Psoas muscle (tissue), 8 donors: ENCODE results near the gene DOCK3. TPM values are rescaled to one million over a fixed set of nuclear protein-coding genes. Genes with fewer than 3 reads are reported as not detected.
A peak's percentile ranks its signal among the peaks of the same experiment; 100 is the strongest.

Source experiments
- ATAC-seq, 4 donors: fragments of 200-7000 bp; cut with Tn5 transposase; one replicate each; pipeline ENCODE4 v1.9.1; 2020; ENCODE audit warnings: moderate library complexity in 3 of 4, mild to moderate bottlenecking in 2 of 4
- DNase-seq, 2 donors: peaks; one replicate each; pipeline ENCODE4 v3.0.0-alpha.2; 2020
- H3K27ac ChIP-seq: fragments of 200-600 bp; one replicate; pipeline ENCODE4 v1.8.0; 2022
- H3K27me3 ChIP-seq, 3 donors: fragments of 200-600 bp in 1 of 3; one replicate each; pipeline versions ENCODE4 v1.6.1 to v1.8.0; 2013 to 2022; ENCODE audit warnings: low read length in 2 of 3, mild to moderate bottlenecking in 2 of 3, moderate library complexity in 1 of 3; ENCODE audit not compliant: insufficient read depth in 3 of 3
- H3K36me3 ChIP-seq, 2 donors: fragments of 200-600 bp in 1 of 2; one replicate each; pipeline versions ENCODE4 v1.6.1 to v1.8.0; 2013 to 2022; ENCODE audit warnings: low read depth in 1 of 2, mild to moderate bottlenecking in 1 of 2, moderate library complexity in 1 of 2; ENCODE audit not compliant: insufficient read depth in 1 of 2
- H3K4me1 ChIP-seq: fragments of 200-600 bp; one replicate; pipeline ENCODE4 v1.8.0; 2022
- H3K4me3 ChIP-seq: fragments of 200-600 bp; one replicate; pipeline ENCODE4 v1.8.0; 2022; ENCODE audit warnings: mild to moderate bottlenecking
- H3K9me3 ChIP-seq: fragments of 200-600 bp; one replicate; pipeline ENCODE4 v1.8.0; 2022
- CTCF ChIP-seq: fragments of 200-600 bp; IDR thresholded peaks from one replicate; pipeline ENCODE4 v1.8.0; 2022; ENCODE audit warnings: antibody characterized with exemption
- WGBS, 3 donors: extraction: QIAGEN DNeasy Blood & Tissue Kit; methylation state at CpG; one replicate each; pipeline versions ENCODE4 v1.1.6 to v1.1.7; 2013; 5-methylcytosine and 5-hydroxymethylcytosine counted together
- intact Hi-C, 2 donors: fragments of 100-400 bp; cut with DNase I; formaldehyde crosslinking; loops; one replicate each; pipeline versions ENCODE4 v1.11.0 to v1.14.2; 2022
- polyA plus RNA-seq, 3 donors: library from polyadenylated mRNA; stranded (reverse); fragments of 200-250 nt; gene quantifications; one replicate each; pipeline ENCODE4 v1.2.3, GENCODE V29; 2013
- total RNA-seq, 4 donors: library from RNA; stranded (reverse); fragmentation: NEBNext Ultra II Directional in 2 of 4; extraction: Animal tissue kit (Norgen Biotek cat#: 25700) in 2 of 4; gene quantifications; one replicate each; pipeline versions ENCODE4 v1.2.1 to v1.2.4, GENCODE V29; 2021 to 2023
- donor health status: healthy with polysubstance abuse.
- donor health status: DM: no; HTN: no; CAD: no; lungs with moderate emphysema.
- donor health status: Bipolar disorder and iron deficiency.
- donor health status: healthy.
- donor health status: DM: yes; HTN: yes; CAD: no.
- donor health status: DM: no; HTN: no; CAD: no.
- donor health status: DM: no; HTN: no; CAD: no.
- donor health status: DM: yes; HTN: yes; CAD: no.

The DOCK3 gene
- total and polyA plus RNA-seq, 7 donors: 0.01 to 0.91 (median 0.87) TPM

- H3K27me3 ChIP-seq: no peaks in the 10 kb centered on the region
- H3K4me3 ChIP-seq: no peak overlapping the region
- H3K9me3 ChIP-seq: no peaks in the 10 kb centered on the region
- ATAC-seq (no peak), DNase-seq (no peak)
- H3K4me1 ChIP-seq: peaks cover 83% of the 10 kb centered on the region
- H3K27ac ChIP-seq: peak overlapping the region; percentile 88
- 96 to 98% (median 97%) methylated on average over 3 of the region's 3 CpGs for WGBS, 3 donors
- intact Hi-C loops: no loop called here
- H3K36me3 ChIP-seq: no peaks in the 10 kb centered on the region
- TF ChIP-seq CTCF: no peak
Measured at GRCh38 chr3:50628601-50629000, 46.1 kb upstream of the DOCK3 start.

- no peaks in the 10 kb centered on the region for H3K9me3 ChIP-seq
- DNase-seq (no peak), ATAC-seq (no peak)
- 78 to 81% (median 80%) methylated on average over 6 of the region's 6 CpGs for WGBS, 3 donors
- no peak overlapping the region for H3K4me3 ChIP-seq
- H3K27me3 ChIP-seq: no peaks in the 10 kb centered on the region
- no peak for TF ChIP-seq CTCF
- peak overlapping the region; percentile 50 for H3K27ac ChIP-seq
- peaks cover 65% of the 10 kb centered on the region for H3K4me1 ChIP-seq
- intact Hi-C loops: no loop called here
- H3K36me3 ChIP-seq: no peaks in the 10 kb centered on the region
Measured at GRCh38 chr3:50630394-50630793, 44.3 kb upstream of the DOCK3 start.

- Histone ChIP-seq H3K4me1 (peaks cover 62% of the 10 kb centered on the region), H3K27me3 (no peaks in the 10 kb centered on the region), H3K4me3 (no peak overlapping the region), H3K36me3 (no peaks in the 10 kb centered on the region), H3K9me3 (no peaks in the 10 kb centered on the region), H3K27ac (peak overlapping the region; percentile 23)
- TF ChIP-seq CTCF: no peak
- WGBS, 3 donors: 67 to 72% (median 67%) methylated on average over 7 of the region's 7 CpGs
- DNase-seq (no peak), ATAC-seq (no peak)
- intact Hi-C loops: no loop called here
Measured at GRCh38 chr3:50630877-50631276, 43.9 kb upstream of the DOCK3 start.

GRCh38 chr3:50632450-50632849 lies 42.3 kb upstream of the DOCK3 start:
- H3K4me3 ChIP-seq: no peak overlapping the region
- H3K36me3 ChIP-seq: no peaks in the 10 kb centered on the region
- no peak for ATAC-seq
- DNase-seq: no peak
- no peaks in the 10 kb centered on the region for H3K9me3 ChIP-seq
- H3K27me3 ChIP-seq: no peaks in the 10 kb centered on the region
- intact Hi-C loops: no loop called here
- H3K4me1 ChIP-seq: peaks cover 57% of the 10 kb centered on the region
- H3K27ac ChIP-seq: no peak overlapping the region
- whole genome bisulfite sequencing, 3 donors: 49 to 63% (median 51%) methylated on average over 5 of the region's 5 CpGs
- TF ChIP-seq CTCF: no peak

- intact Hi-C loops: no loop called here
- Histone ChIP-seq H3K9me3 (no peaks in the 10 kb centered on the region), H3K27me3 (no peaks in the 10 kb centered on the region), H3K4me3 (no peak overlapping the region), H3K27ac (no peak overlapping the region), H3K36me3 (no peaks in the 10 kb centered on the region), H3K4me1 (peaks cover 56% of the 10 kb centered on the region)
- no peak for TF ChIP-seq CTCF
- DNase-seq (no peak), ATAC-seq (no peak)
- 77 to 78% (median 77%) methylated on average over 5 of the region's 5 CpGs for WGBS, 3 donors
Measured at GRCh38 chr3:50633230-50633790, 41.4 kb upstream of the DOCK3 start.
